Endodermal cell (in vitro differentiated cells): Measurements from ENCODE around the gene TFAM. TPM values are rescaled to one million over a fixed set of nuclear protein-coding genes. Genes with fewer than 3 reads are reported as not detected.

Experiments
- DNase-seq: peaks from one replicate; pipeline ENCODE4 v3.0.0-alpha.2; 2017
- H3K27ac ChIP-seq: 2 replicates; pipeline ENCODE4 v1.5.1; 2013; ENCODE audit warnings: mild to moderate bottlenecking, low read depth, low read length, moderate library complexity
- H3K27me3 ChIP-seq: 2 replicates; pipeline ENCODE4 v1.6.1; 2013; ENCODE audit warnings: mild to moderate bottlenecking, low read length, moderate library complexity; ENCODE audit not compliant: insufficient read depth, control insufficient read depth, poor library complexity, severe bottlenecking
- H3K36me3 ChIP-seq: 2 replicates; pipeline ENCODE4 v1.7.0; 2013; ENCODE audit warnings: mild to moderate bottlenecking, low read length, moderate library complexity; ENCODE audit not compliant: control insufficient read depth, insufficient read depth
- H3K4me1 ChIP-seq: one replicate; pipeline ENCODE4 v1.7.0; 2013; ENCODE audit warnings: low read length; ENCODE audit not compliant: control insufficient read depth, insufficient read depth
- H3K4me3 ChIP-seq: 2 replicates; pipeline ENCODE4 v1.5.1; 2013; ENCODE audit warnings: mild to moderate bottlenecking, low read length, moderate library complexity
- H3K9ac ChIP-seq: 2 replicates; pipeline ENCODE4 v1.6.1; 2013; ENCODE audit warnings: mild to moderate bottlenecking, low read length, moderate library complexity; ENCODE audit not compliant: poor library complexity, severe bottlenecking; ENCODE audit errors: extremely low read depth
- H3K9me3 ChIP-seq: 2 replicates; pipeline ENCODE4 v1.6.1; 2013; ENCODE audit warnings: mild to moderate bottlenecking, low read length, moderate library complexity; ENCODE audit not compliant: control insufficient read depth
- H3K27ac Mint-ChIP-seq: 2 replicates; pipeline ENCODE4 v1.8.0; 2020; ENCODE audit warnings: mixed read lengths
- H3K27me3 Mint-ChIP-seq: 2 replicates; pipeline ENCODE4 v1.8.0; 2021; ENCODE audit warnings: mild to moderate bottlenecking, mixed read lengths; ENCODE audit not compliant: insufficient read depth
- H3K36me3 Mint-ChIP-seq: 2 replicates; pipeline ENCODE4 v1.8.0; 2020; ENCODE audit warnings: low read depth, mixed read lengths
- H3K4me1 Mint-ChIP-seq: 2 replicates; pipeline ENCODE4 v1.8.0; 2020; ENCODE audit warnings: mixed read lengths
- H3K4me3 Mint-ChIP-seq: 2 replicates; pipeline ENCODE4 v1.8.0; 2020; ENCODE audit warnings: mild to moderate bottlenecking, moderate library complexity, mixed read lengths
- H3K9me3 Mint-ChIP-seq: 2 replicates; pipeline ENCODE4 v1.8.0; 2020; ENCODE audit warnings: mild to moderate bottlenecking, mixed read lengths
- CTCF ChIP-seq: fragments of 200-600 bp; sonication (generic); conservative IDR thresholded peaks from 2 replicates; pipeline ENCODE4 v1.5.0; 2021; ENCODE audit warnings: antibody characterized with exemption, mild to moderate bottlenecking
- WGBS, 2 experiments: methylation state at CpG; one replicate each; pipeline versions ENCODE4 v1.1.5 to v1.1.7; 2013; ENCODE audit warnings: missing lambda C conversion rate in 2 of 2, mixed read lengths in 1 of 2; ENCODE audit not compliant: insufficient coverage in 1 of 2, insufficient read length in 1 of 2; 5-methylcytosine and 5-hydroxymethylcytosine counted together
- total RNA-seq, 2 donors: library from RNA; stranded (reverse); fragmentation: NEBNext Ultra II Directional in 1 of 2; extraction: Animal tissue kit (Norgen Biotek cat#: 25700) in 1 of 2; gene quantifications; 2 replicates in 1 of 2; 3 replicates in 1 of 2; pipeline ENCODE4 v1.2.1, GENCODE V29; 2021

The TFAM gene
- total RNA-seq, 2 donors from 2014 or later, result 68.6 to 72.9 TPM

- H3K4me3 ChIP-seq, result no peak overlapping the region
- no peaks in the 10 kb centered on the region for H3K4me1 ChIP-seq
- DNase-seq, result no peak
- H3K4me1 Mint-ChIP-seq, result peaks cover 8% of the 10 kb centered on the region
- H3K36me3 ChIP-seq, result no peaks in the 10 kb centered on the region
- no peaks in the 10 kb centered on the region for H3K27me3 ChIP-seq
- no peaks in the 10 kb centered on the region for H3K27me3 Mint-ChIP-seq
- WGBS, 2 experiments, result 81% methylated on average over 1 of the region's 1 CpG; no CpG with 5 or more reads in 1 of the 2 experiments
- no peak overlapping the region for H3K27ac ChIP-seq
- H3K9me3 Mint-ChIP-seq, result peaks cover 6% of the 10 kb centered on the region
- H3K9ac ChIP-seq, result no peak overlapping the region
- H3K4me3 Mint-ChIP-seq, result no peak overlapping the region
- TF ChIP-seq CTCF, result no peak
- no peaks in the 10 kb centered on the region for H3K9me3 ChIP-seq
- H3K36me3 Mint-ChIP-seq, result no peaks in the 10 kb centered on the region
- no peak overlapping the region for H3K27ac Mint-ChIP-seq
Observed at GRCh38 chr10:58438986-58439385, 53.8 kb downstream of the TFAM start.

- H3K36me3 ChIP-seq, result no peaks in the 10 kb centered on the region
- DNase-seq, result no peak
- H3K27me3 ChIP-seq, result no peaks in the 10 kb centered on the region
- H3K4me3 ChIP-seq, result no peak overlapping the region
- Mint-ChIP-seq H3K36me3 (no peaks in the 10 kb centered on the region), H3K27ac (no peak overlapping the region), H3K27me3 (no peaks in the 10 kb centered on the region), H3K4me1 (peaks cover 8% of the 10 kb centered on the region), H3K4me3 (no peak overlapping the region), H3K9me3 (peaks cover 6% of the 10 kb centered on the region)
- TF ChIP-seq CTCF, result no peak
- no peaks in the 10 kb centered on the region for H3K9me3 ChIP-seq
- H3K27ac ChIP-seq, result no peak overlapping the region
- no peak overlapping the region for H3K9ac ChIP-seq
- WGBS, 2 experiments, result 93 to 95% methylated on average over 4 to 5 of the region's 5 CpGs
- H3K4me1 ChIP-seq, result no peaks in the 10 kb centered on the region
Observed at GRCh38 chr10:58439632-58440364, 54.6 kb downstream of the TFAM start.

GRCh38 chr10:58440484-58440883 lies 55.3 kb downstream of the TFAM start:
- H3K27me3 Mint-ChIP-seq, result no peaks in the 10 kb centered on the region
- Histone ChIP-seq H3K9ac (no peak overlapping the region), H3K27ac (no peak overlapping the region), H3K27me3 (no peaks in the 10 kb centered on the region), H3K9me3 (no peaks in the 10 kb centered on the region), H3K36me3 (no peaks in the 10 kb centered on the region), H3K4me3 (no peak overlapping the region), H3K4me1 (no peaks in the 10 kb centered on the region)
- no peak overlapping the region for H3K4me3 Mint-ChIP-seq
- H3K9me3 Mint-ChIP-seq, result peaks cover 6% of the 10 kb centered on the region
- TF ChIP-seq CTCF, result no peak
- no peaks in the 10 kb centered on the region for H3K36me3 Mint-ChIP-seq
- no peak for DNase-seq
- H3K4me1 Mint-ChIP-seq, result peaks cover 6% of the 10 kb centered on the region
- WGBS, 2 experiments, result 0% methylated on average over 1 of the region's 1 CpG; no CpG with 5 or more reads in 1 of the 2 experiments
- H3K27ac Mint-ChIP-seq, result no peak overlapping the region
